Neuronal stem cell (in vitro differentiated cells): Measurements from ENCODE around the gene PCID2.

Experiments used
- DNase-seq: peaks from one replicate; pipeline ENCODE4 v3.0.0-alpha.2; 2013; ENCODE audit warnings: low spot score
- H2AFZ ChIP-seq: one replicate; pipeline ENCODE4 v1.6.1; 2013; ENCODE audit warnings: mild to moderate bottlenecking, low read length, inconsistent platforms
- H2AK5ac ChIP-seq: 2 replicates; pipeline ENCODE4 v1.6.1; 2013; ENCODE audit warnings: low read depth, mild to moderate bottlenecking, inconsistent platforms, low read length, moderate library complexity, mixed read lengths
- H2BK120ac ChIP-seq: 2 replicates; pipeline ENCODE4 v1.6.1; 2013; ENCODE audit warnings: low read depth, mild to moderate bottlenecking, inconsistent platforms, low read length, moderate library complexity, mixed read lengths
- H2BK12ac ChIP-seq: one replicate; pipeline ENCODE4 v1.6.1; 2013; ENCODE audit warnings: low read length, inconsistent platforms
- H2BK15ac ChIP-seq: 2 replicates; pipeline ENCODE4 v1.6.1; 2013; ENCODE audit warnings: mild to moderate bottlenecking, low read length, inconsistent platforms, mixed read lengths
- H2BK5ac ChIP-seq: one replicate; pipeline ENCODE4 v1.6.1; 2013; ENCODE audit warnings: inconsistent platforms, mild to moderate bottlenecking, low read length, moderate library complexity
- H3K14ac ChIP-seq: one replicate; pipeline ENCODE4 v1.6.1; 2013; ENCODE audit warnings: low read length, inconsistent platforms
- H3K18ac ChIP-seq: 2 replicates; pipeline ENCODE4 v1.6.1; 2013; ENCODE audit warnings: low read length, inconsistent platforms
- H3K23ac ChIP-seq: 2 replicates; pipeline ENCODE4 v1.6.1; 2013; ENCODE audit warnings: low read depth, mild to moderate bottlenecking, mixed read lengths, low read length, inconsistent platforms; ENCODE audit not compliant: poor library complexity
- H3K27ac ChIP-seq: replicated peaks from 3 replicates; pipeline ENCODE4 v1.5.1; 2013; ENCODE audit warnings: low read length, inconsistent platforms
- H3K27me3 ChIP-seq, 3 experiments: 2 replicates each; pipeline ENCODE4 v1.6.1; 2013; ENCODE audit warnings: low read length in 3 of 3, mild to moderate bottlenecking in 2 of 3, inconsistent platforms in 1 of 3, low read depth in 1 of 3, mixed read lengths in 1 of 3, moderate library complexity in 1 of 3; ENCODE audit not compliant: control insufficient read depth in 3 of 3, insufficient read depth in 3 of 3
- H3K36me3 ChIP-seq, 2 donors: replicated peaks in 1 of 2; 2 replicates each; pipeline ENCODE4 v1.6.1; 2013; ENCODE audit warnings: low read length in 2 of 2; ENCODE audit not compliant: control insufficient read depth in 2 of 2, insufficient read depth in 2 of 2
- H3K4ac ChIP-seq: 2 replicates; pipeline ENCODE4 v1.6.1; 2013; ENCODE audit warnings: inconsistent platforms, mild to moderate bottlenecking, low read length, moderate library complexity
- H3K4me1 ChIP-seq, 2 donors: 1 replicate in 1 of 2; 2 replicates in 1 of 2; pipeline ENCODE4 v1.6.1; 2013; ENCODE audit warnings: low read length in 2 of 2, low read depth in 1 of 2; ENCODE audit not compliant: control insufficient read depth in 2 of 2, insufficient read depth in 1 of 2
- H3K4me2 ChIP-seq: one replicate; pipeline ENCODE4 v1.6.1; 2013; ENCODE audit warnings: mild to moderate bottlenecking, low read length, inconsistent platforms; ENCODE audit not compliant: insufficient read depth, poor library complexity, severe bottlenecking
- H3K4me3 ChIP-seq, 2 donors: 2 replicates each; pipeline ENCODE4 v1.5.1; 2013; ENCODE audit warnings: low read length in 2 of 2, mild to moderate bottlenecking in 2 of 2, inconsistent platforms in 1 of 2, moderate library complexity in 1 of 2
- H3K79me1 ChIP-seq: one replicate; pipeline ENCODE4 v1.6.1; 2013; ENCODE audit warnings: low read depth, mild to moderate bottlenecking, inconsistent platforms, low read length, moderate library complexity
- H3K9ac ChIP-seq: one replicate; pipeline ENCODE4 v1.6.1; 2013; ENCODE audit warnings: mild to moderate bottlenecking, low read depth, low read length, inconsistent platforms; ENCODE audit not compliant: poor library complexity
- H3K9me3 ChIP-seq, 2 donors: replicated peaks in 1 of 2; 2 replicates each; pipeline versions ENCODE3 to v1.6.1; 2013; ENCODE audit warnings: low read length in 2 of 2, mild to moderate bottlenecking in 2 of 2, inconsistent platforms in 1 of 2, low read depth in 1 of 2, mixed read lengths in 1 of 2, moderate library complexity in 1 of 2; ENCODE audit not compliant: control insufficient read depth in 2 of 2, insufficient read depth in 1 of 2
- H4K8ac ChIP-seq: one replicate; pipeline ENCODE4 v1.6.1; 2013; ENCODE audit warnings: low read depth, mild to moderate bottlenecking, inconsistent platforms, low read length, moderate library complexity
- H4K91ac ChIP-seq: one replicate; pipeline ENCODE4 v1.6.1; 2013; ENCODE audit warnings: low read length, low read depth, mild to moderate bottlenecking, inconsistent platforms; ENCODE audit not compliant: poor library complexity
- WGBS, 2 donors: extraction: QIAGEN DNeasy Blood & Tissue Kit; methylation state at CpG; one replicate each; pipeline ENCODE4 v1.1.7; 2013; ENCODE audit warnings: missing lambda C conversion rate in 2 of 2, mixed read lengths in 1 of 2; ENCODE audit not compliant: insufficient read length in 2 of 2, insufficient replicate concordance in 1 of 2; ENCODE audit errors: extremely low coverage in 2 of 2; 5-methylcytosine and 5-hydroxymethylcytosine counted together

PCID2 gene

DNA sequence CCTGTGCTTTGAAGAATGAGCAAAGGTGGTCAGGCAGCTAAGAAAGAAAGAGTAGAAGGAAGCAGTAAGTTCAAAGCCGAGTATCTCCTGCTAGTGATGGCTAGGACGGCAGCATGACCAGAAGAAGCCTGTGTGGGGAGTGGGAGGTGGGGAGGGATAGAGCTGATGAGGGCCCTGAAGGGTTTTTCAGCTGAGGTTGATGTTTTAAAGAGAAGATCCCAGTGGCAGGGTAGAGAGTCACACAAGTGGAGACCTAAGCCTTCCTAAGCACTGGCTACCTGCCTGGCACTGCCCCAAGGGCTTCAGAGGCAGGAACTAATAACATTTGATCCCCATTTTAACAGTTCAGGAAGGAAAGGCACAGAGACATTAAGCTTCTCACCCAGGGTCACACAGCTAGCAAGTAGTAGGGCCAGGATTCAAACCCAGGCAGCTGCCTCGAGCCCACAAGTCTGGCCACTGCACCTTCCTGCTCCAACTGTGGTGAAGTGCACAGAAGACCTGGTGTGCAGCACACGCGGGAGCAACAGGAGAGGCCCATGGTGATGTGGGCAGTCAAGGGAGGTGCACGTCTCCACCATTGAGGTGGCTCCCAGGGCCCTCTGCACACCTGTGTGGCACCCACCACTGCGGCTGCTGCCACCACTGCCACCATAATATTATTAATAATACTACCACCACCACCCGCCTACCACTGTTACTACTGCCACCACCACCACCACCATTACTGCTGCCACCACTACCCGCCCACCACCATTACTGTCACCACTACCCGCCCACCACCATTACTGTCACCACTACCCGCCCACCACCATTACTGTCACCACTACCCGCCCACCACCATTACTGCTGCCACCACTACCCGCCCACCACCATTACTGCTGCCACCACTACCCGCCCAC, 23.1 kb upstream of the PCID2 start:
- Histone ChIP-seq H3K27me3 (no peaks in the 10 kb centered on the region), H3K4me1 (no peaks in the 10 kb centered on the region), H3K18ac (no peak overlapping the region), H3K23ac (no peak overlapping the region), H2AFZ (no peak overlapping the region), H3K4ac (no peak overlapping the region), H3K36me3 (peaks cover 26 to 88% of the 10 kb centered on the region in 2 donors), H3K9ac (no peak overlapping the region), H3K4me3 (no peak overlapping the region), H3K79me1 (peaks cover 2% of the 10 kb centered on the region), H3K4me2 (no peak overlapping the region), H3K14ac (no peak overlapping the region), H2BK12ac (no peak overlapping the region), H2BK120ac (no peak overlapping the region), H2AK5ac (no peak overlapping the region), H4K91ac (no peak overlapping the region), H4K8ac (no peak overlapping the region), H2BK15ac (no peak overlapping the region), H2BK5ac (no peak overlapping the region), H3K27ac (no peak overlapping the region), H3K9me3 (no peaks in the 10 kb centered on the region)
- no peak for DNase-seq
- WGBS, 2 donors = no CpG with 5 or more reads among the region's 14 CpGs

DNA sequence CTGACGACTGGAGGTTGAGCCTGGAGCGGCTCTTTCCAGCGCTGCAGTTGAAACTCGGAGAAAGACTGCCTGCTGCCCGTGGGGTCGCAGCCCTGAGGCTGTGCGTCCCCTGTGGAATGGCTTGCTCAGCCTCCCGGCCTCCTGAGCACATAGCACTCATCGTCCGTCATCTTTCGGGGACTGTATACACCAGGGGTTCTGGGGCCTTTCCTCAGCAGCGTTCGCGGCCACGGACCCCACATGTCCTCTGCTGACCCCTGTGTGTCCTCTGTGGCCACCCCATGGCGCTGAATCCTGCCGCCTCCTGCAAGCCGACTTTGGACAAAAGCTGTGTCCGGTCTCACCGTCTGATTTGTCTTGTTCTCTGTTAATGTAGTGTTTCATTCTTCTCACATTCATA, 21.3 kb upstream of the PCID2 start:
- no peak for DNase-seq
- Histone ChIP-seq H2BK15ac (no peak overlapping the region), H3K9ac (no peak overlapping the region), H2BK12ac (no peak overlapping the region), H2AK5ac (no peak overlapping the region), H3K4me3 (no peak overlapping the region), H3K4me2 (no peak overlapping the region), H2BK120ac (no peak overlapping the region), H3K36me3 (peaks cover 29 to 91% of the 10 kb centered on the region in 2 donors), H3K4me1 (no peaks in the 10 kb centered on the region), H4K91ac (no peak overlapping the region), H3K23ac (no peak overlapping the region), H3K14ac (no peak overlapping the region), H2BK5ac (no peak overlapping the region), H3K9me3 (no peaks in the 10 kb centered on the region), H2AFZ (no peak overlapping the region), H3K18ac (no peak overlapping the region), H3K27ac (no peak overlapping the region), H3K4ac (no peak overlapping the region), H3K79me1 (peaks cover 2% of the 10 kb centered on the region), H3K27me3 (no peaks in the 10 kb centered on the region), H4K8ac (no peak overlapping the region)
- no CpG with 5 or more reads among the region's 20 CpGs for WGBS, 2 donors

- H3K4me3 ChIP-seq = no peak overlapping the region
- no peak overlapping the region for H3K9ac ChIP-seq
- no peak overlapping the region for H3K27ac ChIP-seq
- H3K4me2 ChIP-seq = no peak overlapping the region
- H3K23ac ChIP-seq = no peak overlapping the region
- no peak overlapping the region for H3K14ac ChIP-seq
- DNase-seq = no peak
- H2BK5ac ChIP-seq = no peak overlapping the region
- H3K27me3 ChIP-seq = no peaks in the 10 kb centered on the region
- H2AFZ ChIP-seq = no peak overlapping the region
- no peak overlapping the region for H4K8ac ChIP-seq
- H4K91ac ChIP-seq = no peak overlapping the region
- no peak overlapping the region for H2BK15ac ChIP-seq
- no peak overlapping the region for H2AK5ac ChIP-seq
- no peak overlapping the region for H3K18ac ChIP-seq
- no peak overlapping the region for H2BK12ac ChIP-seq
- H3K79me1 ChIP-seq = no peaks in the 10 kb centered on the region
- no peaks in the 10 kb centered on the region for H3K9me3 ChIP-seq
- no peak overlapping the region for H2BK120ac ChIP-seq
- no CpG with 5 or more reads among the region's 5 CpGs for WGBS, 2 donors
- H3K4me1 ChIP-seq = no peaks in the 10 kb centered on the region
- H3K36me3 ChIP-seq = peaks cover 29 to 91% of the 10 kb centered on the region in 2 donors
- no peak overlapping the region for H3K4ac ChIP-seq
These were observed 20.7 kb upstream of the PCID2 start for GRCh38 chr13:113229161-113229560.

- Histone ChIP-seq H3K27me3 (no peaks in the 10 kb centered on the region), H2BK5ac (no peak overlapping the region), H2BK120ac (no peak overlapping the region), H4K8ac (no peak overlapping the region), H3K18ac (no peak overlapping the region), H2AK5ac (no peak overlapping the region), H3K27ac (no peak overlapping the region), H3K14ac (no peak overlapping the region), H3K9ac (no peak overlapping the region), H2BK12ac (no peak overlapping the region), H3K4me2 (no peak overlapping the region), H4K91ac (no peak overlapping the region), H2AFZ (no peak overlapping the region), H3K23ac (no peak overlapping the region), H3K79me1 (peaks cover 2% of the 10 kb centered on the region), H3K4ac (no peak overlapping the region), H3K4me1 (no peaks in the 10 kb centered on the region), H3K36me3 (peaks cover 38 to 89% of the 10 kb centered on the region in 2 donors), H3K9me3 (no peaks in the 10 kb centered on the region), H3K4me3 (no peak overlapping the region), H2BK15ac (no peak overlapping the region)
- WGBS, 2 donors = no CpG with 5 or more reads among the region's 7 CpGs
- no peak for DNase-seq
These were observed 18.5 kb upstream of the PCID2 start for GRCh38 chr13:113226873-113227450.
